Hematopoietic multipotent progenitor cell treated with erythropoietin and hydrocortisone succinate and interleukin-3 and kit ligand, for 17 days (in vitro differentiated cells): ENCODE measurements around the gene CD27.
"Not testable (repeated sequence)": the region's sequence is repeated elsewhere in the genome, so short reads cannot be mapped to it uniquely, and the experiment has no call there.

ENCODE experiments used
- DNase-seq: peaks from one replicate; pipeline ENCODE4 v3.0.0-alpha.2; 2015; ENCODE audit warnings: low spot score

CD27 gene

GRCh38 chr12:6488240-6488639 is 43.5 kb downstream of the CD27 start:
- DNase-seq: no peak

- DNase-seq: no peak
These were observed 44.7 kb downstream of the CD27 start for GRCh38 chr12:6489449-6489848.

GRCh38 chr12:6490673-6491072 is 45.9 kb downstream of the CD27 start:
- DNase-seq: not testable (repeated sequence)

- peak; percentile 94 for DNase-seq
These were observed 48.2 kb downstream of the CD27 start, which contains the start of gene MRPL51 for GRCh38 chr12:6492838-6493496. MRPL51 (minus strand) TSS chr12:6493262; CDS start chr12:6493136, 126 bp downstream.

GRCh38 chr12:6493497-6494257 is 48.9 kb downstream of the CD27 start, which contains the start of gene NCAPD2:
NCAPD2 (plus strand) TSS chr12:6494102; CDS start chr12:6495099, 997 bp downstream.
- DNase-seq: peak; percentile 93

GRCh38 chr12:6494258-6494743 is 49.5 kb downstream of the CD27 start:
- DNase-seq: peak; percentile 16

GRCh38 chr12:6494968-6495367 is 50.2 kb downstream of the CD27 start:
- no peak for DNase-seq

GRCh38 chr12:6497291-6497690 is 52.5 kb downstream of the CD27 start:
- DNase-seq: not testable (repeated sequence)

GRCh38 chr12:6500466-6500865 is 55.7 kb downstream of the CD27 start:
- DNase-seq: no peak
